Activated gamma-delta T cell treated with anti-CD3 and anti-CD28 coated beads, Interleukin-2, amount 50 U/mL, for 16 hours (primary cell): ENCODE results near the gene CDC42EP5.
"Not testable (repeated sequence)": the region's sequence is repeated elsewhere in the genome, so short reads cannot be mapped to it uniquely, and the experiment has no call there.

Source experiments
- DNase-seq: peaks from one replicate; pipeline ENCODE4 v3.0.0-alpha.2; 2020; ENCODE audit warnings: low read depth

Gene CDC42EP5

DNA sequence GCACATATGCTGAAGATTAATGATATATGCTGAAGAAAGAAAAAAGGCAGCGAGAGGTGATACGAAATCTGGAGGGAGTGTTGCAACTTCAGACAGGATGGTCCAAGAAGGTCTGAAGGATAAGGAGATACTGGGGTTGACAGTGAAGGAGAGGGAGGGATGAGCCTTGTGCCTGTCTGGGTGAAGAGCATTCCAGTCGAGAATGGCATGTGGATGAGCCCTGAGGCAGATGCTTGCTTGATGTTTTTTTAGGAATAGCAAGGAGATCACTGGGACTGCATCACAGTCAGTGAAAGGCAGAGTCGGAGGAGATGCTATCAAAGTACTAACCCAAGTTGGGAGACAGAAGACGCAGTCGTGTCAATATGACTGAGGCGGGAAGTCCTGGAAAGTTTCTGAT lies 16.2 kb upstream of the CDC42EP5 start:
- no peak for DNase-seq

DNA sequence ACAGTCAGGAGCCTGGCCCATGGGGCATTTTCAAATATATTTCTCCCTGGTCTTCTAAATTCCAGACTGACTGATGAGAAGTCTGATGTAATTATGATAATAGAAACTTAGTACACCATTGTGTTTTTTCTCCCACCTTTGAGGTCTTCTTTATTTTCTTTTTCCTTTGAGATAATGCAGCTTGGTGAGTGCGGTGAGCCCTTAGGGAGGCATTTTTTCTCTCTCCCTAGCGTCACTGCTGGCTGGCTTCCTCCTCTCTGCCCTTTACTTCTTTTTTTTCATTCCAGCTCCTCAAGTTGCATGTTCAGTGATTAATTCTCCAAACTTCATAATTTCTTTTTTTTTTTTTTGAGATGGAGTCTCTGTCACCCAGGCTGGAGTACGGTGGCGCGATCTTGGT lies 12.8 kb upstream of the CDC42EP5 start:
- no peak for DNase-seq

DNA sequence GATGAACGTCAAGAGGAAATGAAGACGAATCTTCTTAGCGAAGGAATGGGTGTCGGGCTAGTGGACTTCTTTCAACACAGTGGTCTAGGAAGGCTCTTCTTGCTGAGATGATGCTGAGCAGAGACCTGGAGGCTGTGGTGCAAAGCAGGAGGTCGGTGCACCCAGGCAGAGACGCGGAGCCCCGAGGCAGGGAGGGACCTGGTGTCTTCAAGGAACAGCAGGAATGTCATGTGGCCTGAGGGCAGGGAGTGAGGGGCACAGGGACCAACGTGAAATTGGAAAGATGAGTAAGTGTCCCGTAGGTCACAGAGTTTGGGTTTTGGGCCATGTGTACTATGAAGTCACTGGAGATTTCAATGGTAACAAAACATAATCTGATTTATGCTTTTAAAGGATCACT lies 11.4 kb upstream of the CDC42EP5 start:
- no peak for DNase-seq

DNA sequence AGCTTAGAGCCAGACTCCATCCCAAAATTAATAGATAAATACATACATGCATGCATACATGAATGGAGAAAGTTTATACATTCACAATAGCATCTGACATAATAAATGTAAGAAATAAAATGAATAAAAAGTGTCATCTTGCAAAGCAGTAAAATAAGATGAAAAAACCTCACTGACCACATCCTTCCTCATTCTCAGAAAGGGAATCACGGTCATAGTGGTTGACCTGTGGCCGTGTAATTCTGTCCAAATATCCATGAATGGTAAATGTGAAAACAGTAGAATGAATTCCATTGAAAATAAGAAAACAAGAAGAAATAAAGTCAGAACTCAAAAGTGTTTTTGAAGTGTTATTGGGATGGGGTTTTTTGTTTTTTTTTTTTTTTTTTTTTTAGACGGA lies 9.8 kb upstream of the CDC42EP5 start:
- DNase-seq = no peak

DNA sequence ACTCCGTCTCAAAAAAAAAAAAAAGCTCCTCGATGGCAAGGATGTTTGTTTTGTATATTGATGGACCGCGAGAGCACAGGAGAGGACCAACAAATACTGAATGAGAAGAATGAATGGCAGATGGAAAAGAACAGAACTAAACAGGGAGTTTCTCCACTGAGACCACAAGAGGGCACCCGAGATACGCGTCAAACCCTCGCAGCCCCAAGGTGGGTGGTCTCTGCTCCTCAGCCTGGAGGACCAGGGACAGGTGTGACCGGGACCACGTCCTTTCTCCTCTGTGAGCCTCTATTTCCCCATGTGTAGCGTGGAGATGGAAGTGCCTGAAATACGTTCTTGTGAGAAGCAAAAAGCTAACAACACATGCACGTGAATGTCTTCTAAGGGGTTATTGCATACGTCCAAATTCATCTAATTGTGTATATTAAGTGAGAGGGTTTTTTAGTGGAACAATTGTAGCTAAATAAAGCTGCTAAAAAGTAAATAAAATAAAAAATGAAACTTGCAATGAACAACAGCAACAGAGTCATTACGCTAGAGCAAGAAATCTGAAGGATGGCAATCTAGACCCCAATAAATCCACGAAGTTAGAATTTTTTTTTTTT lies 8.3 kb upstream of the CDC42EP5 start:
- no peak for DNase-seq

DNA sequence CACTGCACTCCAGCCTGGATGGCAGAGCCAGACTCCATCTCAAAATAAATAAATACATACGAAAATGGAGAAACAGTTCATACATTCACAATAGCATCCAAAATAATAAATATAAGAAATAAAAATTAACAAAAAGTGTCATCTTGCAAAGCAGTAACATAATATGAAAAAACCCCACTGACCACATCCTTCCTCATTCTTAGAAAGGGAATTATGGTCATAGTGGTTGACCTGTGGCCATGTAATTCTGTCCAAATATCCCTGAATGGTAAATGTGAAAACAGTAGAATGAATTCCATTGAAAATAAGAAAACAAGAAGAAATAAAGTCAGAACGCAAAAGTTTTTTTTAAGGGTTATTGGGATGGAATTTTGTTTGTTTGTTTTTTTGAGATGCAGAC lies 7.0 kb upstream of the CDC42EP5 start:
- DNase-seq = no peak

DNA sequence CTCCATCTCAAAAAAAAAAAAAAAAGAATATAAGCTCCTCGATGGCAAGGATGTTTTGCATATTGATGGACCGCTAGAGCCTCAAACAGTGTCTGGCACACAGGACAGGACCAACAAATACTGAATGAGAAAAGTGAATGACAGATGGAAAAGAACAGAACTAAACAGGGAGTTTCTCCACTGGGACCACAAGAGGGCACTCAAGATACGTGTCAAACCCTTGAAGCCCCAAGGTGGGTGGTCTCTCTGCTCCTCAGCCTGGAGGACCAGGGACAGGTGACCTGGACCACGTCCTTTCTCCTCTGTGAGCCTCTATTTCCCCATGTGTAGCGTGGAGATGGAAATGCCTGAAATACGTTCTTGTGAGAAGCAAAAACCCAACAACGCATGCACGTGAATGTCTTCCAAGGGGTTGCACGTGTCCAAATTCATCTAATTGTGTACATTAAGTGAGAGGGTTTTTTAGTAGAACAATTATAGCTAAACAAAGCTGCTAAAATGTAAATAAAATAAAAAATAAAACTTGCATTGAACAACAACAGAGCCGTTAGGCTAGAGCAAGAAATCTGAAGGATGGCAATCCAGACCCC lies 5.7 kb upstream of the CDC42EP5 start:
- no peak for DNase-seq

DNA sequence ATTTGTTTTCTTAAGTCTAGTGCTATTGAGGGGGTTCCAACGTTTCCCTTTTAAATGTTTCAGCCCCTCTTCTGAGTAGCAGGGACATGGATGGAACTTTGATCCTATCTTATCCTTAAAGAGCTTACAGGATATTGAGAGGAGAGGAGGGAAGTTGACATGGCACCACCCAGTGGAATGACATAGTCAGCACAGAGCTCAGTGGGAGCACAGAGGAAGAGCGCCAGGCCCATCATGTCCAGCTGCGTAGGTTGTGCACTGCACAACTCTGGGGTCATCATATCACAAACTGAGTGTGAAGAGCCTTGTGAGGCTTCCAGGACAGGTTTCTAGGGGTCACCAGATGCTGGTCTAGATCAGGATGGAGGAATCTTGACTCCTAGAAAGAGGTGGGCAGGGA lies 4.6 kb upstream of the CDC42EP5 start:
- no peak for DNase-seq

DNA sequence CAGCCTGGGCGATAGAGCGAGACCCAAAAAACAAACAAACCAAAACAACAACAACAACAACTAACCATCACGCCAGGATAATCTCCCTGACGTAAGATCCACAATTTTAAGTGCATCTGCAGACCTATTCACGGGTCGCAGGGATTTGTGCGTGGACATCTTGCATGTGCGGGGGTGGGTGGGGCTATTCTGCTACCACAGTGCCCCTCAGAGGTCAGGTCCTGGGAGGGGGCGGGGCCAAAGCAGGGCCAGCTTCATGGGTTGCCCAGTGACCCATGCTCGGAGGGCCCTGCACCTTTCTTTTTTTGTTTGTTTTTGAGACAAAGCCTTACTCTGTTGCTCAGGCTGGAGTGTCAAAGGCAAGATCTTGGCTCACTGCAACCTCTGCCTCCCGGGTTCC lies 2.6 kb upstream of the CDC42EP5 start:
- no peak for DNase-seq

DNA sequence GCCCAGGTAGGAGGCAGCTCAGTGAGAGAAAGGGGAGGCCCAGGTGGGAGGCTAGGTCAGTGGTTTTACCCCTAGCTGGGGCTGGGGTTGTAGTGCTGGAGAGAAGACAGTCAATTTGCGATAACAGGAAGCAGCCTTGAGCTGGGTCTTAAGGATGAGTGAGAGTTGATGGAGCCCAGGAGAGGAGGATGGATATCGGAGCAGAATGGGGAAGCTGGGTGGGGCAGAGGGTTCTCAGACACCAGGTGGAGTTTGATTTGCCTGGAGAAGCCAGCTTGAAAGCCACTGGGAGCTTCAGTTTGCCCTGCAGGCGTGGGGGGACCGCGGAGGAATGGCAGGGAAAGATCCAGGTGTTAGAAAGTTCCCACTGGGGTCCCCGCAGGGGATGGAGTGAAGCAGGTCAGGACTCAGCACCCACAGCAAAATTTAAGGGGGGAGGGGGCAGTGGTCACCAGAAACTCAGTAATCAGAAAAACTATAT lies 836 bp upstream of the CDC42EP5 start:
- DNase-seq = no peak

DNA sequence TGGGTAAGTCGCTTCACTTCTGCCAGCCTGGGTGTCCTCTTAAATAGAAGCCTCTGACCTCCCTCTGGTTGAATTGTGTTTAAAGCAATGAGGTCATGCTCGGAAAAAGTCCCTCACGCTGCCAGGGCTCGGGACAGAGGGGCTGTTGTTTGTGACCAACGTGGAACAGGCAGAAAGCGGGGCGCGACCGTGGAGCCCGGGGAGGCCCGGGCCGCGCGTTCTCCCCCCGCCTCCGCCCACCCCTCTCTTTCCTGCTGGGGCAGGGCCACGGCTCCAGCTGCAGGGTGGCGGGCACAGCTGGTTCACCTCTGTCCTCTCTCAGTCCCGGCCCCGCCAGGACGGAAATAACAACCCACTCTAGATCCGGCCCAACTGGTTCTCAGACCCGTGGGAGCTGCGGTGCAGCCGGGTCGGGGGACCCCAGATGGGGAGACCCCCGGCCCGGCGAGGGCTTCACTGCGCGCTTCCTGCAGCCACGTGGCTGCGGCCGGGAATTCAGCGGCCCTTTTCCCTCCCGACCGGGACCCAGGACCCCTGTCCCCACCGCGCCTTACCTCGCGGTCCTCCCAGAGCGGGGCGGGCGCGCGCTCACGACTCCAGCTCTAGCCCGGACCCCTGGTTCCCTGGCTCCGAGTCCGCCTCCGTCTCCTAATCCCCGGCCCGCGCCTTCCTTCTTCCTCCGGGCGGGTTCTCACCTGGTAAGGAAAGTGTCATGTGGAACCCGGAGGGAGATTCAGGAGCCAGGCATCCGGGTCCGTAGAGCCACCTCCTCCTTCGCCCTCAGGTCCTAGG lies 1.9 kb downstream of the CDC42EP5 start:
- no peak for DNase-seq

DNA sequence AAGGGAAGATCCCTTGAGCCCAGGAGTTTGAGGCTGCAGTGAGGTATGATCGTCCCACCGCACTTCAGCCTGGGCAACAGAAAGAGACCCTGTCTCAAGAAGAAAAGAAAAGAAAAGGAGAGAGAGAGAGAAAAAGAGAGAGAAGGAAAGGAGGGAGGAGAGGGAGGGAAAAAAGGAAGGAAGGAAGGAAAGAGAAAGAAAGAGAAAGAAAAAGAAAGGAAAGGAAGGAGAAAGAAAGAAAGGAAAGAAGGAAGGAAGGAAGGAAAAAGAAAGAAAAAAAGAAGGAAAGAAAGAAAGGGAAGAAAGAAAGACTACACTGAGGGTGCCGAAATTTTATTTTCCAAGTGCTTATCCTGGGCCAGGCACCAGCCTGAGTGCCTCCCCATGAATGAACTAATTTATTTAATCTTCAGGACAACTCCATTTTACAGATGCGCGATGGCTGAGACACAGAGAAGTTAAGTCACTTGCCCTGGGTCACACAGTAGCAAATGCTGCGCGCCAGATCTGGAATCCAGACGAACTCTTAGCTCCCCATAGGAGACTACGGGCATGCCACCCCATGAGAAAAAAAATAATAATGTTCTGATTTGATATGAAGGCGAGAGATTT lies 2.7 kb downstream of the CDC42EP5 start:
- no peak for DNase-seq

DNA sequence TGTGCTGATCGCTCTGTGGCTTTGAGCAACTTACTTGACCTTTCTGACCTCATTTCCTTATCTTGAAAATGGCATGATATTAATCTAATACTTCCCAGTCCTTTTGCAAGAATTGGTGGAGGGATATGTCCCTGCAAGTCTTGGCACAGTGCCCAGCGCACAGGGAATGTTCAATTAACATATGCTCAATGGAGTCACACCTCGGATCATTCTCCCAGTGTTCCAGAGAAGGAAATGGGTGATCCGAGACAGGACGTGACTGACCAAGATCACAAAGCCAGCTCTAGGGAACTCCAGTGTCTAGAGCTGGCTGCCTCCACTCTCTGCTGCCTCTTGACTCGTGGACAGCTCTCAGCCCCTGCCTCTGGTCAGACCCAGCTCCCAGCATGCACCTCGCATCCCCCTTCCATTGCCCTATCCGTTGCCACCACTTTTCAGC lies 3.6 kb downstream of the CDC42EP5 start:
- no peak for DNase-seq

DNA sequence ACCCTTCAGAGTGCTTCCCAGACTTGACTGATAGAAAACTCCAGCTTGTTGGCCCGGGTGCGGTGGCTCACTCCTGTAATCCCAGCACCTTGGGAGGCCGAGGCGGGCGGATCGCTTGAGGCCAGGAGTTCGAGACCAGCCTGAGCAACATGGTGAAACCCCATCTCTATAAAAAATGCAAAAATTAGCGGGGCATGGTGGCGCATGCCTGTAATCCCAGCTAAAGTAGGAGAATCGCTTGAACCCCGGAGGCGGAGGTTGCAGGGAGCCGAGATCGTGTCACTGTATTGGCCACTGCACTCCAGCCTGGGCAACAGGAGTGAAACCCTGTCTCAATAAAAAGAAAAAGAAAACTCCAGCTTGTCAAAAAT lies 7.0 kb downstream of the CDC42EP5 start:
- DNase-seq = not testable (repeated sequence)

DNA sequence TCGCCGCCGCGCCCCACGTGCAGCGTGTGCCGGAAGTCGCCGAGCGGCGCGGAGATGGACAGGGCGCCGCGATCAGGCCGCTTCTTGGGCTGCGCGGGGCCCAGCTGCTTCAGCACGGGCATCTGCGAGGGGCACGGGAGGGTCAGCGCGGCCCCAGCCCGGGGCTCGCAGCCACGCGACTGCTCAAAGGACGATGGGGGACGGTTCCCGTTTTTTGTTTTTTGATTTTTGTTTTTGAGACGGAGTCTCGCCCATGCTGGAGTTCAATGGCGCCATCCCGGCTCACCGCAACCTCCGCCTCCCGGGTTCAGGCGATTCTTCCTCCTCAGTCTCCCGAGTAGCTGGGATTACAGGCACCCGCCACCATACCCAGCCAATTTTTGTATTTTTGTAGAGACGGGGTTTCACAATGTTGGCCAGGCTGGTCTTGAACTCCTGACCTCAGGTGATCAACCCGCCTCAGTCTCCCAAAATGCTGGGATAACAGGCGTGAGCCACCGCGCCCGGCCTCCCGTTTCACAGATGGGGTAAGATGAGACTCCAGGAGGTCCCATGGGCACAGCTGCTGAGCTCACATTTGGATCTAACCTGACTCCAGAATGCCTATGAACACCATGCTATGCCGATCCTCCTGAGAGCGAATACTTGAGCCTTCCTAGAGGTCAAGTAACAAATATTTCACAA lies 7.5 kb downstream of the CDC42EP5 start:
- no peak for DNase-seq

DNA sequence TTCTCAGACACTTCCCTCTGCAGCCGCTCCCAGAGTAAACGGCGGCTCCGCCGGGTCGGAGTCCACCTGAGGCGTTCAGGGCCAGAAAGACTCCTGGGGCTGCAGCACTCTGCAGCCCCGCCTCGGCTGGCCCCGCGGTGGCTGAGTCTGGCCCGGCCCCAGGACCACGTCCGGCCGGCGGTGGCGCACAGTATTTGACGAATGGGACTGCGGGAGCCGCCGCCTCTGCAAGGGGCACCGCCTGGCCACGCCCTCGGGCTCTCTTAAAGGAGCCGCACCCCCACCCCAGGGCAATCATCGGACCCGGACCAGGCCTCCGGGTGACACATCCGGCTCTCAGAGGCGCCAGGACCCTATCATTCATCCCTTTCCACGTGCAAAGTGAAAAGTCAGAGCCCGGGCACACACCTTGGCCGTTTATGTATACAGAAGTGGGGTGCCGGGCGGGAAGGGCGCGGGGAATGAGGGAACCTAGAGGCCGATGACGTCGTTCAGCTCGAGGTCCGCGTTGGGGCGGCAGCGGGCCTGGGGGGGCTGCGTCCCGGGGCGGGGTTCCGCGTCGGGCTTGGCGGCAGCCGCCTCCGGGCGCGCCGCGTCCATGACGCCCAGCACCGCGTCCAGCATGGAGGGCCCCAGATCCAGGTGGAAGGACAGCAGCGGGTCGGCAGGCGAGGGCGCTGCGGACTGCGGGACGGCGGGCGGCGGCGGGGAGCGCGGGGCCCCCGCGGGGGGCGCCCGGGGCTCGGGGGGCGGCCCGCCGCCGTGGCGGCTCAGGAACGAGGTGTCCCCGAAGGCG lies 8.3 kb downstream of the CDC42EP5 start:
- DNase-seq = peak; percentile 41

DNA sequence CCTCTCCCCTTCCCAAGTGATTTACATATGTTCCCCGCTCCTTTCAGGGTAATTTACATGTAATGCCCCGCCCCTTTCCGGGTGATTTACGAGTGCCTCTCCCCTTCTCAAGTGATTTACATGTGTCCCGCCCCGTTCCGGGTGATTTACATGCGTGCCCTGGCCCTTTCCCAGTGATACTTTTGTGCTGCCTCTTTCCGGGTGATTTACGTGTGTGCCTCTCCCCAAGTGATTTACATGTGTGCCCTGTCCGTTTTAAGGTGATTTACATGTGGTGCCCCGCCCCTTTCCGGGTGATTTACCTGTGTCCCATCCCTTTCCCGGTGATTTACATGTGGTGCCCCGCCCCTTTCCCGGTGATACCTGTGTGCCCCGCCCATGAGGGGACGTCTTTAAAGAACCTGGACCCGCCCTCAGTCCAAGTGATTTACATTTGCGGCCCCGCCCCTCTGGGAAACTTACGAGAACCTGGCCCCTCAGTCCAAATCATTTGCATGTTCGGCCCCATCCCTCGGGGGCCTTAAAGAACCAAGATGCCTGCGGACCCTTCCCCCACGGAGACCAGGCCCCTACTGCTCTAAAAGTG lies 9.0 kb downstream of the CDC42EP5 start:
- DNase-seq = peak; percentile 62

DNA sequence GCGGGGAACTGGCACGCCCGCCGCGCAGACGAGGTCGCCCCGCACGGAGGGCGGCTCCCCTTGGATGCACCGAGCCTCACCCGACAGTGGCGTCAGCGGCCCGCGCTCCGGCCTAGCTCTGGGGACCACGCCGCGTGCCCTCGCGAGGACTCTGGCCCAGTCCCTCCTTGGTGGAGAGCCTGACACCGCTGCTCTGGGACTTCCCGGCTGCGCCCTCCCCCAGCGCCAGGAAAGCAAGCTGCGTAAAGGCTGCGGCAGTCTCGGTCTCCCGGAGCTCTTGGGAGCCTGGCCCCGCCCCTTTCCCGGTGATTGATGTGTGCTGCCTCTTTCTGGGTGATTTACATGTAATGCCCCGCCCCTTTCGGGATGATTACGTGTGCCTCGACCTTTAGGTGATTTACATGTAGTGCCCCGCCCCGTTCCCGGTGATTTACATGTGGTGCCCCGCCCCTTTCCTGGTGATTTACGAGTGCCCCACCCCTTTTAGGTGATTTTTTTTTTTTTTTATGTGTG lies 9.5 kb downstream of the CDC42EP5 start, which contains the start of gene LENG9:
TSS of gene LENG9 (minus strand) at position 248 of the 513 bp plus-strand sequence. CDS start 252 bp downstream, outside the sequence.
- DNase-seq = peak; percentile 84

DNA sequence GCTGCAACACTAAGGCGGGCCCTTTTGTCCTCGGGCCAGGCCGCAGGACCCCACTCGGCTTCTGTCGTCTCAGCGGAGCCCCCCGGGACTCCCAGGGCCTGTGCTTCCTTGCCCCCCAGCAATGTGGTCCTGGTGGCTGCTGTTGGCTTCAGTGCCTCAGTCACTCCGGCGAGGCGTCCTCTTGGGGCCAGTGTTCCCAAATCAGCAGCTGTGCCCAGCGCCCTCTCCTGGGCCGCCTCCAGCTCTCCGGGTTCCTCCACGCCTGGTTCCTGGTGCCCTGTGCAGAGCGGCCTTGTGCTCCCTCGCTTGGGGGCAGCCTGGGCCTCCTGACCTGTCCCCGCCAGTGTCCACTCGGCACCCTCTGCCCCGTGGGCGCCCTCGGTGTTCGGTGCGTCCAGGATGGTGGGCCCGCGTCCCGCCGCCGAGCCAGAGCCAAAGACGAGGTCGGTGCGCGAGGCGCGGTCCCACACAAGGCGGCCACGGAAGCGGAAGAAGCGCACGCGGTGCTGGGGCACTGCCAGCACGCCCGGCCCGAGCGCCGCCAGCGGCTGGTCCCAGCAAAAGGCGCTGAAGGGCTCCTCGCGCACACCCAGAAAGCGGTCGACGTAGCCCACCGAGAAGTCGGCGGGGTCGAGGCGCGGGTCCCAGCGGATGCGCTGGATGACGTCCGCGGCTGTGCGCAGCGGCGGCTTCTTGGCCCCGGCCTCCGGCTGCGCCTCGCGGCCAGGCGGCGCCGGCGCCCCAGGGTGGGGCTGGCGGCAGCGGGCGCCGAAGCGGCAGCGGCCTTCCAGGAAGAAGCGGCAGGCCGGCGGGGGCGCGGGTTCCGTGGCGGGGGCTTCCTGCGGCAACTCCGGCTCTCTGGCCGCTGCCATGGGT lies 10.2 kb downstream of the CDC42EP5 start:
- peak; percentile 36 for DNase-seq
